GM10266 (cell line): ENCODE measurements around the gene SPATS2L.

Experiments used
- DNase-seq: peaks from one replicate; pipeline ENCODE4 v3.0.0; 2012; ENCODE audit errors: extremely low spot score
- CTCF ChIP-seq: IDR thresholded peaks from 2 replicates; pipeline ENCODE4 v1.5.1; 2012; ENCODE audit warnings: mild to moderate bottlenecking, low read depth; ENCODE audit not compliant: control insufficient read depth, insufficient read depth; ENCODE audit errors: missing control alignments

SPATS2L gene

DNA sequence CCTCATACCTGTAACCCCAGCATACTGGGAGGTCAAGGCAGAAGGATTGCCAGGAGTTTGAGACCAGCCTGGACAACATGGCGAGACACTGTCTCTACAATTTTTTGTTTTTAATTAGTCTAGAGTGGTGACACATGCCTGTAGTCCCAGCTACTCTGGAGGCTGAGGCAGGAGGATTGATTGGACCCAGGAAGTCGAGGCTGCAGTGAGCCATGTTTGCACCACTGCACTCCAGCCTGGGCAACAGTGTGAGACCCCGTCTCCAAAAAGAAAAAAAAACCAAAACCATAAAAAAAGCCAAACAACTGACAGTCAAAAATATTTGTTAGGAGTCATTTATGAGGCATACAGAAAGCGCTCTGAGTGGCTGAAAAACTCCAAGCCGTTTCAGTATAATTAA is 107.9 kb downstream of the SPATS2L start:
- no peak for DNase-seq
- no peak for TF ChIP-seq CTCF

DNA sequence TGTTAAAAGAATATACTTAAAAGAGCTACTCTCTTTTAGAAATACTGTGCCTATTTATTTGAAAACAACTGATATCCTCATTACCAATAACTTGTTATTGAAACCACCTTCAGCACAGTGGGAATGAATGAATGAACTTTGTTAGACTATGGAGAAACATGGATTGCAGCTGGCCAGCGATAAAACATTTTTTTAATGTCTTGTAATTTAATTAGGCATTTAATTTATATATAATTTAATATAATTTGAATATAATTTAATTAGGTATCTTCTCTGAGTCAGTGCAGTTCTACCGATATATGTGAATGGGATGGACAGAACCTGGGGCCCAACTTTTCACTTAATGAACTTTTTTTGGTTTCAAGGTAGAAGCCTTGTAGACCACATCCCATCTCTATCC is 109.0 kb downstream of the SPATS2L start:
- no peak for DNase-seq
- no peak for TF ChIP-seq CTCF

- TF ChIP-seq CTCF = no peak
- DNase-seq = no peak
Measured at GRCh38 chr2:200416878-200417277, 110.4 kb downstream of the SPATS2L start.

DNA sequence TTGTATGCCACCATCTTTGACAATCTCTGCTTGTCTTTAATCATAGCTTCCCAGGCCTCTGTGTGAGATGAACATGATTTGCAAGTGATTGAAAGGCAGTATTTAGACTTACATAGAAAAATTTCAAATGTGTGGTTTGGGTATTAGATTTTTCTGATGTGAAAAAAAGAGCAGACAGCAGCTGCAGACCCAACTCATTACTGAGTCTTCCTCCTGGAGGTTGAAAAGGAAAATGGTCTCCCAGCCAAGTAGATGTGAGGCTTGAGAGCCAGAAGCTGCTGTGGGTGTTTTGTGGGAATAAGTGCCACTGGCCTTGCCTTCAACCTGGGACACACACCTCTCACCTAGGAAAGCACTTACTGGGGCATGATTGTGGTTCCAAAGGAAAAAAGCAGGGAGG is 110.9 kb downstream of the SPATS2L start:
- no peak for TF ChIP-seq CTCF
- DNase-seq = no peak

DNA sequence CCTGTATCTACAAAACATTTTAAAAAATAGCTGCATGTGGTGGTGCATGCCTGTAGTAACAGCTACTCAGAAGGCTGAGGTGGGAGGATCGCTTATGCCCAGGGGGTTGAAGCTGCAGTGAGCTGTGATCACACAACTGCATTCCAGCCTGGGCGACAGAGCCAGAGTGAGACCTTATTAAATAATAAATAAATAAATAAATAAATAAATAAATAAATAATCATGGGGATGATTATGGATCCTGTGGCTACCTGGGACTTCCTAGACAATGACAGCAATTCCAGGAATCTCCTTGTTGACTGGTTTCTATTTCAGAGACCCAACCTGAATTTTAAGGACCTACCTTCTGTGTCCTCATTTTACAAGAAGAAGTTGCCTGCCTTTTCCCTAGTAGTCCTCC is 111.9 kb downstream of the SPATS2L start:
- TF ChIP-seq CTCF = no peak
- DNase-seq = no peak

GRCh38 chr2:200419325-200419724 is 112.8 kb downstream of the SPATS2L start:
- TF ChIP-seq CTCF = no peak
- no peak for DNase-seq

- no peak for DNase-seq
- TF ChIP-seq CTCF = no peak
Measured at GRCh38 chr2:200421270-200421669, 114.8 kb downstream of the SPATS2L start.
